ENCODE results near the gene JSRP1.

Gene JSRP1

GRCh38 chr19:2219726-2220125 lies 36.5 kb downstream of the JSRP1 start:
- peaks cover 95% of the 10 kb centered on the region for H4K20me1 ChIP-seq
- H3K4me3 ChIP-seq = peak overlapping the region; percentile 8; the same call in 1 of the 2 replicates
- TF ChIP-seq Cebpa-rat (IDR thresholded peaks at IDR 0.05) = no peak
- peaks cover 68% of the 10 kb centered on the region for H3K36me3 ChIP-seq
- H3K27me3 ChIP-seq = no peaks in the 10 kb centered on the region
- H3K9me3 ChIP-seq = no peaks in the 10 kb centered on the region
- peaks cover 100% of the 10 kb centered on the region for H3K4me1 ChIP-seq
- H3K27ac ChIP-seq = peak overlapping the region; percentile 89
- H3K4me2 ChIP-seq = peak overlapping the region; percentile 93
- H3K9ac ChIP-seq = peak overlapping the region; percentile 61

DNA sequence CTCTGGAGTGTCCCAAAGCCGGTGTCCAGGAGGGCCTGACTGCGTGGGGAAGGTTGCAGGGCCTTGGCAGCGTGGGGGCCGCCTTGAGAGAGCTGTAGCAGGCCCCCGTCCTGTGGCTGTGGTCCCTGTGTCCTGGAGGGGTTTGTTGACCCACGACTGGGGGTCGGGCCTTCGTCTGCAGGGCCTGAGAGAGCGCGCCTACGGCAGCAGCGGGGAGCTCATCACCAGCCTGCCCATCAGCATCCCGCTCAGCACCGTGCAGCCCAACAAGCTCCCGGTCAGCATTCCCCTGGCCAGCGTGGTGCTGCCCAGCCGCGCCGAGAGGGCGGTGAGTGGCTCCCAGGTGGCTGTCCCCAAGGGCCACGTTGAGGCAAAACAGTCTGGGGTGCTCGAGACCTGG lies 38.6 kb downstream of the JSRP1 start:
- peaks cover 85% of the 10 kb centered on the region for H3K36me3 ChIP-seq
- H3K9me3 ChIP-seq = no peaks in the 10 kb centered on the region
- no peak for TF ChIP-seq Cebpa-rat (IDR thresholded peaks at IDR 0.05)
- peaks cover 100% of the 10 kb centered on the region for H3K4me1 ChIP-seq
- no peaks in the 10 kb centered on the region for H3K27me3 ChIP-seq
- H3K4me3 ChIP-seq = no peak overlapping the region
- H3K4me2 ChIP-seq = peak overlapping the region; percentile 20; the same call in 1 of the 2 replicates
- peaks cover 97% of the 10 kb centered on the region for H4K20me1 ChIP-seq
- H3K27ac ChIP-seq = no peak overlapping the region
- no peak overlapping the region for H3K9ac ChIP-seq

DNA sequence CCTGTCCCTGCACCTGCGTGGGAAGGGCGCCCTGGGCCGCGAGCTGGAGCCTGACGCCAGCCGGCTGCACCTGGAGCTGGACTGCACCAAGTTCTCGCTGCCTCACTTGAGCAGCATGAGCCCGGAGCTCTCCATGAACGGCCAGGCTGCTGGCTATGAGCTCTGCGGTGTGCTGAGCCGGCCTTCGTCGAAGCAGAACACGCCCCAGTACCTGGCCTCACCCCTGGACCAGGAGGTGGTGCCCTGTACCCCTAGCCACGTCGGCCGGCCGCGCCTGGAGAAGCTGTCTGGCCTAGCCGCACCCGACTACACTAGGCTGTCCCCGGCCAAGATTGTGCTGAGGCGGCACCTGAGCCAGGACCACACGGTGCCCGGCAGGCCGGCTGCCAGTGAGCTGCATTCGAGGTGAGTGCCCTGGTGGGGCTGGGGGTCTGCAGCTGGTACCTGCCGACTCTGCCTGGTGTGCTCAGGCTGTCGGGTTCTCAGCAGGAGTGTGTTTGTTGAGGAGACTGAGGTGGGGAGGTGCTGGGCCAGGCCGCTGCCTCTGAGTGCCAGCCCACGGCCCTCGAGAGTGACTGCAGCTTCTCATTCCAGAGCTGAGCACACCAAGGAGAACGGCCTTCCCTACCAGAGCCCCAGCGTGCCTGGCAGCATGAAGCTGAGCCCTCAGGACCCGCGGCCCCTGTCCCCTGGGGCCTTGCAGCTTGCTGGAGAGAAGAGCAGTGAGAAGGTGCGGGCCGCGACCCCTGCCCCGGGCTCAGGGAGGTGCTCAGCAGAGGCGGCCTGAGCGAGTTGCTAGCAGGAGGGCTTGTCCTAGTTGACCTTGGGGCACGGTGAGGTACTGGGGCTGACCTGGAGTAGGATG lies 39.6 kb downstream of the JSRP1 start:
- Histone ChIP-seq H3K4me1 (peaks cover 100% of the 10 kb centered on the region), H3K36me3 (peaks cover 89% of the 10 kb centered on the region), H3K27me3 (no peaks in the 10 kb centered on the region), H4K20me1 (peaks cover 97% of the 10 kb centered on the region), H3K4me3 (no peak overlapping the region), H3K9ac (peak overlapping the region; percentile 42; the same call in 1 of the 2 replicates), H3K4me2 (peak overlapping the region; percentile 60), H3K27ac (peak overlapping the region; percentile 48; the same call in 1 of the 2 replicates), H3K9me3 (no peaks in the 10 kb centered on the region)
- TF ChIP-seq Cebpa-rat (IDR thresholded peaks at IDR 0.05) = no peak

GRCh38 chr19:2215281-2215751 lies 40.9 kb downstream of the JSRP1 start:
- peak overlapping the region; percentile 42; the same call in 1 of the 2 replicates for H3K9ac ChIP-seq
- H3K4me3 ChIP-seq = no peak overlapping the region
- H3K36me3 ChIP-seq = peaks cover 100% of the 10 kb centered on the region
- no peaks in the 10 kb centered on the region for H3K27me3 ChIP-seq
- H3K4me1 ChIP-seq = peaks cover 94% of the 10 kb centered on the region
- TF ChIP-seq Cebpa-rat (IDR thresholded peaks at IDR 0.05) = no peak
- peaks cover 97% of the 10 kb centered on the region for H4K20me1 ChIP-seq
- H3K4me2 ChIP-seq = peak overlapping the region; percentile 60
- peak overlapping the region; percentile 48; the same call in 1 of the 2 replicates for H3K27ac ChIP-seq
- H3K9me3 ChIP-seq = no peaks in the 10 kb centered on the region

GRCh38 chr19:2214251-2214650 lies 42.0 kb downstream of the JSRP1 start:
- Histone ChIP-seq H4K20me1 (peaks cover 97% of the 10 kb centered on the region), H3K9me3 (no peaks in the 10 kb centered on the region), H3K4me1 (peaks cover 94% of the 10 kb centered on the region), H3K27me3 (no peaks in the 10 kb centered on the region), H3K4me3 (no peak overlapping the region; the same call in 1 of the 2 replicates), H3K36me3 (peaks cover 100% of the 10 kb centered on the region), H3K27ac (peak overlapping the region; percentile 31; the same call in 1 of the 2 replicates), H3K9ac (no peak overlapping the region), H3K4me2 (peak overlapping the region; percentile 60)
- TF ChIP-seq Cebpa-rat (IDR thresholded peaks at IDR 0.05) = no peak

DNA sequence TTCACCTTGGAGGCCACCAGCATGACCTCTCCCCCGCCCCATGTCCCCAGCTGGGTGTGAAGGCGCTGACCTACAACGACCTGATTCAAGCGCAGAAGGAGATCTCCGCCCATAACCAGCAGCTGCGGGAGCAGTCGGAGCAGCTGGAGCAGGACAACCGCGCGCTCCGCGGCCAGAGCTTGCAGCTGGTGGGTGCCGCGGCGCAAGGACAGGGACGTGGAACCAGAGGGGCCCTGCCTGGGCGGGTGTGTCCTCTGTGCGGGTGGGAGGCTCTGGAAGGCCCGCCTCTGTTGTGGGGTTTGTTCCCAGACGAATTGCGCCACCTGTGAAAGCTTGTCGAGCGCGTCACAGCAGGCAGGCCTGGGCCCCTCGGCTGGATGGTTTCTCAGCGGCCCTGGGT lies 42.4 kb downstream of the JSRP1 start:
- Histone ChIP-seq H3K4me2 (peak overlapping the region; percentile 60), H3K4me1 (peaks cover 94% of the 10 kb centered on the region)

DNA sequence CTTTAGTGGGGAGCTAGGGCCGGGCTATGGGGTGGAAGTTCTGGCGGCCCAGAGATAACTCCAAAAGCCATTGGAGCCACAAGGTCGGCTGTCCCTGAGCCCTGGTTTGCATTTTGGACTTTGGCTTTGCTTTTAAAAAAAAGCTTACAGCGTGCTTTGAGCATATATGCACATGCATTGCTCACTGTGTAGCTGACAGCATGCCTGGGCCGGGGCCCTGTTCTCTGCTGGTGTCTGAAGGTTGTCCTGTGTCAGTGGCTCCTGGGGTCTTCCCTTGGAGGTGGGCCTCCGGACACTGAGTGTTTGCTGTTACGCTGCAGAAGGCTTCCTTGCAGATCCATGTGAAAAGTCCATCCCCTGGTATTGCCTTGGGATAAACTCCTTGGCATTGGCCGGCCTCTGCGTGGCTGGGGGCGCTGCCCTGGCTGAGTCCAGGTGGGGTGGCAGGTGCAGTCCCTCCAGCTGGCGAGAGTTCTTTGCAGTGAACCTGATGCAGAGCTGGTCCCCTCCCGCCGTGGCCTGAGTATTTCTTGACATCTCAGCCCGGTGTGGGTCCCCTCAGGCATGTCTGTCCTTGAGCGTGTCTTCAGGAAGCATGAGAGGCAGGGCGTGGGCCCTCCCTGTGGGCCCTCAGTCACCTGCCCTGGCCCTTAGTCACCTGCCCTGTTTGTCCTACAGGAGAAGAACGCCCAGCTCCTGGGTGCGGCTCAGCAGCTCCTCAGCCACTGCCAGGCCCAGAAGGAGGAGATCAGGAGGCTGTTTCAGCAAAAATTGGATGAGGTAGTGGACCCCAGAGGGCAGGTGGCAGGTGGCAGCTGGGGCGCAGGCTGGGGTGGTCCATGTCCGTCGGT lies 43.1 kb downstream of the JSRP1 start:
- Histone ChIP-seq H3K4me3 (no peak overlapping the region), H3K27me3 (no peaks in the 10 kb centered on the region), H3K4me1 (peaks cover 94% of the 10 kb centered on the region), H3K36me3 (peaks cover 90% of the 10 kb centered on the region), H3K9ac (no peak overlapping the region), H3K9me3 (no peaks in the 10 kb centered on the region), H3K27ac (0 out of 2 replicates have a peak overlapping the region, but pooled peaks have one; percentile 31), H4K20me1 (peaks cover 100% of the 10 kb centered on the region), H3K4me2 (peak overlapping the region; percentile 60)
- TF ChIP-seq Cebpa-rat (IDR thresholded peaks at IDR 0.05) = no peak

More for the DNA sequence above, 42.4 kb downstream of the JSRP1 start:
- Histone ChIP-seq H4K20me1 (peaks cover 97% of the 10 kb centered on the region), H3K9ac (no peak overlapping the region), H3K27ac (peak overlapping the region; percentile 31; the same call in 1 of the 2 replicates), H3K9me3 (no peaks in the 10 kb centered on the region), H3K36me3 (peaks cover 97% of the 10 kb centered on the region), H3K27me3 (no peaks in the 10 kb centered on the region), H3K4me3 (no peak overlapping the region; the same call in 1 of the 2 replicates)
- TF ChIP-seq Cebpa-rat (IDR thresholded peaks at IDR 0.05) = no peak

- Histone ChIP-seq H3K4me2 (no peak overlapping the region; the same call in 1 of the 2 replicates), H3K4me3 (no peak overlapping the region), H3K9me3 (no peaks in the 10 kb centered on the region), H3K4me1 (peaks cover 94% of the 10 kb centered on the region), H3K9ac (no peak overlapping the region), H3K27me3 (no peaks in the 10 kb centered on the region), H3K36me3 (peaks cover 88% of the 10 kb centered on the region), H3K27ac (no peak overlapping the region), H4K20me1 (peaks cover 100% of the 10 kb centered on the region)
- no peak for TF ChIP-seq Cebpa-rat (IDR thresholded peaks at IDR 0.05)
Observed at GRCh38 chr19:2210987-2211740, 45.1 kb downstream of the JSRP1 start.

- H3K27me3 ChIP-seq = no peaks in the 10 kb centered on the region
- peaks cover 100% of the 10 kb centered on the region for H4K20me1 ChIP-seq
- no peak overlapping the region for H3K4me2 ChIP-seq
- no peak overlapping the region for H3K9ac ChIP-seq
- TF ChIP-seq Cebpa-rat (IDR thresholded peaks at IDR 0.05) = no peak
- H3K27ac ChIP-seq = 0 out of 2 replicates have a peak overlapping the region, but pooled peaks have one; percentile 49
- peaks cover 88% of the 10 kb centered on the region for H3K36me3 ChIP-seq
- H3K4me3 ChIP-seq = no peak overlapping the region
- H3K9me3 ChIP-seq = no peaks in the 10 kb centered on the region
- H3K4me1 ChIP-seq = peaks cover 91% of the 10 kb centered on the region
Observed at GRCh38 chr19:2210206-2210605, 46.0 kb downstream of the JSRP1 start.

All from BLaER1 (cell line).